GM23338 (cell line): ENCODE data around the gene NCS1. TPM values are rescaled to one million over a fixed set of nuclear protein-coding genes. Genes with fewer than 3 reads are reported as not detected.

ENCODE experiments used
- ATAC-seq: fragments of 200-7000 bp; cut with Tn5 transposase; 3 replicates; pipeline ENCODE4 v1.9.1; 2020
- DNase-seq: peaks from one replicate; pipeline ENCODE4 v3.0.0-alpha.2; 2015; ENCODE audit warnings: low spot score
- H2AFZ ChIP-seq: fragments of 200-600 bp; sonication (generic); 2 replicates; pipeline ENCODE4 v1.8.0; 2016; ENCODE audit warnings: antibody characterized with exemption, mild to moderate bottlenecking, moderate library complexity
- H3F3A ChIP-seq: fragments of 200-600 bp; sonication (generic); replicated peaks from 2 replicates; pipeline ENCODE4 v1.8.0; 2017; ENCODE audit warnings: antibody characterized with exemption, mixed run types, low read depth
- H3K27ac ChIP-seq: fragments of 200-600 bp; sonication (generic); 2 replicates; pipeline ENCODE4 v1.6.1; 2016; ENCODE audit warnings: low read depth
- H3K27me3 ChIP-seq: fragments of 200-600 bp; sonication (generic); 2 replicates; pipeline ENCODE4 v1.8.0; 2016; ENCODE audit warnings: mild to moderate bottlenecking, mixed run types, moderate library complexity; ENCODE audit not compliant: insufficient read depth
- H3K36me3 ChIP-seq: fragments of 200-600 bp; sonication (generic); 2 replicates; pipeline ENCODE4 v1.8.0; 2016; ENCODE audit warnings: mild to moderate bottlenecking; ENCODE audit not compliant: insufficient read depth
- H3K4me1 ChIP-seq: fragments of 200-600 bp; sonication (generic); 2 replicates; pipeline ENCODE4 v1.8.0; 2016; ENCODE audit warnings: mild to moderate bottlenecking, moderate library complexity; ENCODE audit not compliant: insufficient read depth
- H3K4me2 ChIP-seq: fragments of 200-600 bp; sonication (generic); 2 replicates; pipeline ENCODE4 v1.7.1; 2017; ENCODE audit warnings: mixed run types
- H3K4me3 ChIP-seq: fragments of 200-600 bp; sonication (generic); 2 replicates; pipeline ENCODE4 v1.6.1; 2016; ENCODE audit warnings: mixed run types
- H3K79me2 ChIP-seq: fragments of 200-600 bp; sonication (generic); replicated peaks from 2 replicates; pipeline ENCODE4 v1.8.0; 2017; ENCODE audit warnings: mild to moderate bottlenecking; ENCODE audit not compliant: insufficient read depth
- H3K9me2 ChIP-seq: fragments of 200-600 bp; sonication (generic); 2 replicates; pipeline ENCODE4 v1.8.0; 2017; ENCODE audit not compliant: insufficient read depth
- H4K20me1 ChIP-seq: fragments of 200-600 bp; sonication (generic); replicated peaks from 2 replicates; pipeline ENCODE4 v1.8.0; 2017; ENCODE audit warnings: mild to moderate bottlenecking; ENCODE audit not compliant: insufficient read depth
- H3K27ac Mint-ChIP-seq: 2 replicates; pipeline ENCODE4 v1.8.0; 2020; ENCODE audit warnings: inconsistent platforms, mild to moderate bottlenecking, moderate library complexity, mixed read lengths
- H3K27me3 Mint-ChIP-seq: 3 replicates; pipeline ENCODE4 v1.8.0; 2022; ENCODE audit warnings: low read depth, mild to moderate bottlenecking, moderate library complexity, mixed read lengths, inconsistent platforms; ENCODE audit not compliant: insufficient read depth, poor library complexity
- H3K36me3 Mint-ChIP-seq: 3 replicates; pipeline ENCODE4 v1.8.0; 2021; ENCODE audit warnings: low read depth, mild to moderate bottlenecking, inconsistent platforms, moderate library complexity, mixed read lengths
- H3K4me1 Mint-ChIP-seq: 3 replicates; pipeline ENCODE4 v1.8.0; 2020; ENCODE audit warnings: mild to moderate bottlenecking, inconsistent platforms, mixed read lengths
- H3K4me3 Mint-ChIP-seq: 3 replicates; pipeline ENCODE4 v1.8.0; 2021; ENCODE audit warnings: moderate library complexity, mild to moderate bottlenecking, inconsistent platforms, mixed read lengths
- H3K9me3 Mint-ChIP-seq: 3 replicates; pipeline ENCODE4 v1.8.0; 2020; ENCODE audit warnings: moderate library complexity, mild to moderate bottlenecking, inconsistent platforms, mixed read lengths
- CREB1 ChIP-seq: fragments of 250-450 bp; sonication (Bioruptor Pico); IDR thresholded peaks from 2 replicates; pipeline ENCODE4 v1.5.0; 2020; ENCODE audit warnings: low read depth, mild to moderate bottlenecking, moderate library complexity
- ETS1 ChIP-seq: IDR thresholded peaks from 2 replicates; pipeline ENCODE4 v1.6.1; 2016; ENCODE audit warnings: antibody characterized with exemption
- EZH2 ChIP-seq: fragments of 200-600 bp; sonication (generic); IDR thresholded peaks from one replicate; pipeline ENCODE4 v1.8.0; 2017; ENCODE audit warnings: antibody characterized with exemption, mild to moderate bottlenecking, low read depth; ENCODE audit not compliant: unreplicated experiment
- EZH2phosphoT487 ChIP-seq: fragments of 200-600 bp; sonication (generic); IDR thresholded peaks from one replicate; pipeline ENCODE4 v1.8.1; 2018; ENCODE audit warnings: antibody characterized with exemption; ENCODE audit not compliant: unreplicated experiment
- ZNF331 ChIP-seq: fragments of 250-450 bp; sonication (Bioruptor Pico); IDR thresholded peaks from 2 replicates; pipeline ENCODE4 v1.5.0; 2020; ENCODE audit warnings: low read depth, mild to moderate bottlenecking, moderate library complexity
- ZNF462 ChIP-seq: fragments of 250-450 bp; sonication (Bioruptor Pico); IDR thresholded peaks from 2 replicates; pipeline ENCODE4 v1.5.0; 2020; ENCODE audit warnings: mild to moderate bottlenecking, moderate library complexity
- polyA plus RNA-seq: library from polyadenylated mRNA; unstranded; fragments of >200 nt; fragmentation: Nextera tagmentation; extraction: Ambion mirVana; gene quantifications from 2 replicates; pipeline ENCODE4 v1.2.1, GENCODE V29; 2016
- total RNA-seq: library from RNA; depleted of rRNA; stranded (reverse); fragments of >200 nt; shearing (Covaris generic); gene quantifications from 2 replicates; pipeline ENCODE4 v1.2.3, GENCODE V29; 2014
- TF ChIP-seq, protein P1 (sequence below), 2 experiments: fragments of 200-600 bp in 1 of 2; sonication (generic) in 1 of 2; conservative IDR thresholded peaks; 2 replicates each; pipeline versions ENCODE4 v1.5.1 to v1.6.1; 2016 to 2017; ENCODE audit warnings: antibody characterized with exemption in 2 of 2, low read depth in 2 of 2, mild to moderate bottlenecking in 2 of 2, moderate library complexity in 1 of 2

NCS1 gene
- total and polyA plus RNA-seq, 2 experiments from 2014 or later, result 8.2 to 34.3 TPM

DNA sequence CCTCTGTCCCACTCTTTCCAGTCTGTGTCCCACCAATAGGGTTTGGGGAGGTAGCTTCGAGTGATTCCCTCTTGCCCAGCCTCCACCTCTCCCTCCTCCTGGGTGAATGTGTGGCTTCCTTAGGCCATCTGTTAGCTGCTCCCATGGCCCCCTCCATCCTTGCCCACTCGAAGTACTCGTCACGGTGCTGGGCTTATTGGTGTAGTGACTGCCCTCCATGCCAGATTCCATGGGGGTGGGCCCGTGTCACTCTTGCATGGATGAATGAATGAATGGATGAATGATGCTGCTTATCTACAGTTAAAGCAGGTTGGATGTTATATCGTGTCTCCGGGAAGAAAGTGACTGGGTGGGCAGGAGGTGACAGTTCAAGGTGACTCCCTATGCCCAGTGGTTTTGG is 112.5 kb downstream of the NCS1 start (continued):
- no peak for TF ChIP-seq ZNF462
- TF ChIP-seq EZH2phosphoT487, result no peak

DNA sequence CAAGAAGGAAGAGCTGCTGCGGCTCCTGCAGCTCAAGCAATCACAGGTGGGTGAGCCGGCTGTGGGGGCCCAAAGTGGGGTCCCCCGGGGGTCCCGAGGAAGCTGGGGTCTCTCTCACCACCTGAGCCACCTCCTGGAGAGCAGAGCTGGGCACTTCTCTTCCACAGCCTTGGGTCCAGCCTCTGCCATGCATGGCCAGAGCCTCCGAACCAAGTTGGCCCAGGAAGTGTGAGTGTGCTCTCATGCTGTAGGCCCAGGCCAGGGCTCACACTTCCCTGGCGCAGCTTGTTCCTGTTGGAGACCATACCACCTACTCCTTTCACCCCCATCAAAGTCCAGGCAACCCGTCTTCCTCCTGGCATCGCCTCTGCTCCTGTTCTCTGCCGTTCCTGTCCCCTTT is 113.1 kb downstream of the NCS1 start:
- Histone ChIP-seq H3K4me3 (no peak overlapping the region), H3K9me2 (no peaks in the 10 kb centered on the region), H3F3A (no peaks in the 10 kb centered on the region), H3K36me3 (no peaks in the 10 kb centered on the region), H3K27me3 (no peaks in the 10 kb centered on the region), H2AFZ (no peak overlapping the region), H4K20me1 (no peaks in the 10 kb centered on the region), H3K4me2 (no peak overlapping the region), H3K27ac (no peak overlapping the region), H3K4me1 (no peaks in the 10 kb centered on the region), H3K79me2 (no peaks in the 10 kb centered on the region)
- H3K4me1 Mint-ChIP-seq, result peaks cover 24% of the 10 kb centered on the region
- DNase-seq, result no peak
- peaks cover 11% of the 10 kb centered on the region for H3K27me3 Mint-ChIP-seq
- H3K4me3 Mint-ChIP-seq, result no peak overlapping the region
- H3K27ac Mint-ChIP-seq, result no peak overlapping the region
- peaks cover 6% of the 10 kb centered on the region; the same call in 2 of the 3 replicates for H3K36me3 Mint-ChIP-seq
- no peaks in the 10 kb centered on the region for H3K9me3 Mint-ChIP-seq
- no peak for ATAC-seq
- TF ChIP-seq EZH2 (no peak), ETS1 (no peak), ZNF331 (CRISPR knock-in tag) (no peak), ZNF462 (no peak), CREB1 (CRISPR knock-in tag) (no peak)
- TF ChIP-seq, protein P1, sequence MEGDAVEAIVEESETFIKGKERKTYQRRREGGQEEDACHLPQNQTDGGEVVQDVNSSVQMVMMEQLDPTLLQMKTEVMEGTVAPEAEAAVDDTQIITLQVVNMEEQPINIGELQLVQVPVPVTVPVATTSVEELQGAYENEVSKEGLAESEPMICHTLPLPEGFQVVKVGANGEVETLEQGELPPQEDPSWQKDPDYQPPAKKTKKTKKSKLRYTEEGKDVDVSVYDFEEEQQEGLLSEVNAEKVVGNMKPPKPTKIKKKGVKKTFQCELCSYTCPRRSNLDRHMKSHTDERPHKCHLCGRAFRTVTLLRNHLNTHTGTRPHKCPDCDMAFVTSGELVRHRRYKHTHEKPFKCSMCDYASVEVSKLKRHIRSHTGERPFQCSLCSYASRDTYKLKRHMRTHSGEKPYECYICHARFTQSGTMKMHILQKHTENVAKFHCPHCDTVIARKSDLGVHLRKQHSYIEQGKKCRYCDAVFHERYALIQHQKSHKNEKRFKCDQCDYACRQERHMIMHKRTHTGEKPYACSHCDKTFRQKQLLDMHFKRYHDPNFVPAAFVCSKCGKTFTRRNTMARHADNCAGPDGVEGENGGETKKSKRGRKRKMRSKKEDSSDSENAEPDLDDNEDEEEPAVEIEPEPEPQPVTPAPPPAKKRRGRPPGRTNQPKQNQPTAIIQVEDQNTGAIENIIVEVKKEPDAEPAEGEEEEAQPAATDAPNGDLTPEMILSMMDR (conservative IDR thresholded peaks at IDR 0.05; ENCODE audit: low read depth in 2 of 2), result no peak
